ENCODE results near the gene FMNL2.

Gene FMNL2

DNA sequence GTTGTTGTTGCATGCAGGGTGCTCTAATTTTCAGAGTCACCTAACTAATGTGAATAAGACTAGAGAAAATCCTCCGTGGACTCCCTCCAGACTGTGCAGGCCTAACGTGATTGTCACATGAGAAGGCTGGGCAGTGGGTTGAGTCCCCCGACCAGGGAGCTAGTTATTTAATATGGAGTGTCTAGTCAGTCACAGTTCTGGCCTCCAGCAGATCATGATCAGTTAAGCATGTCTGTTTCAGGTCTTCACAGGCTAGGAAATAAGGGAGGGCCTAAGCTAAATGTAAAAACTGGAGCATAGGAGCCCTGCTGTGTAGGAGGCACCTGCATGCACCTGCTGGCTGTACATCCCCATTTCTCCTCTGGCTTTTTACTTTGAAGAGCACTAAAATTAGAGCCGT lies 295.5 kb downstream of the FMNL2 start:
- in situ Hi-C loops (cut with MboI; ENCODE audit: low sequenced_read_pairs), result loop anchor here (10.0 to 25.0 kb wide), 2 partner anchors 446 to 593 kb away; no protein-coding TSS in a partner anchor

- in situ Hi-C loops (cut with MboI; ENCODE audit: low sequenced_read_pairs), result loop anchor here (10.0 to 25.0 kb wide), 2 partner anchors 448 to 595 kb away; no protein-coding TSS in a partner anchor
These were observed 297.8 kb downstream of the FMNL2 start for GRCh38 chr2:152632736-152633135.

GRCh38 chr2:152635635-152636298 lies 300.8 kb downstream of the FMNL2 start:
- in situ Hi-C loops (cut with MboI; ENCODE audit: low sequenced_read_pairs), result loop anchor here (10.0 to 25.0 kb wide), 2 partner anchors 451 to 598 kb away; no protein-coding TSS in a partner anchor

DNA sequence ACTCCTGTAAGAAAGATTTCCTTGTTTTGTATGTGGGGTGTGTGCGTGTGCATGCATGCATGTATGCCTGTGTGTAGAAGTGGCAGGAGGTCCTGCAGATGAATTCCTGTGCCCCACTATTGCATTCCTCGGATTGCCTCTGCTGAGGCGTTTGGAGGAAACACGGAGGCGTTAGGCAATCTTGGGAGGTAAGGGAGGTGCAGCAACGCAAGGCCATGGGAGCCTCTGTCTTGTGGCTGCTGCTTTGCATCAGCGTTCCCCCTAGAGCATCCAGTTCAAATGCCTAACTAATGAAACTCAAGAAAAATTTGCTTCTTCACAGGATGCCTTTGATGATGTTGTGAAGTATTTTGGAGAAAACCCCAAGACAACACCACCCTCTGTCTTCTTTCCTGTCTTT lies 302.3 kb downstream of the FMNL2 start:
- in situ Hi-C loops (cut with MboI; ENCODE audit: low sequenced_read_pairs), result loop anchor here (10.0 to 25.0 kb wide), 2 partner anchors 452 to 600 kb away; no protein-coding TSS in a partner anchor

- in situ Hi-C loops (cut with MboI; ENCODE audit: low sequenced_read_pairs), result loop anchor here (10.0 to 25.0 kb wide), 2 partner anchors 453 to 601 kb away; no protein-coding TSS in a partner anchor
These were observed 303.1 kb downstream of the FMNL2 start for GRCh38 chr2:152638056-152638455.

DNA sequence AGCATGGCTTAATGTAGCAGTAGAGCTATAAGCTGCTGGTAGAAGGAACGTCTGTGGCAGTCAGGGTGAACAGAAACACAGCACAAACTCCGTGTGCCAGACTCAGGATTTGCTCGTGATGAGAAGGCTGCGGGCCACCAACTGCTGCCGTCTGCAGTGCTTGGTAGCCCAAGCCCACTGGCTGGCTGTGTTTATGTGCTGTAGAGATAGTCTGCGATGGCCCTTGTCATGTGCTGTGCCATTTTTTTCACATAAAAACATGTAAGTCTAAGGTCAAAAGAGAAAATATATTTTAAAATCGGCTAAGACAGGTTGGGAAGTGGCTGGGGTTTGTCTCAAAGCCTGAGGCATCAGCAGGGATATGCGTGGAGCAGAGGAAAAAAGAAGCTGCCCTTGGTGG lies 303.6 kb downstream of the FMNL2 start:
- in situ Hi-C loops (cut with MboI; ENCODE audit: low sequenced_read_pairs), result loop anchor here (10.0 to 25.0 kb wide), 2 partner anchors 454 to 601 kb away; no protein-coding TSS in a partner anchor

- in situ Hi-C loops (cut with MboI; ENCODE audit: low sequenced_read_pairs), result loop anchor here (25.0 kb wide), 1 partner anchor 607 kb away; no protein-coding TSS in a partner anchor
These were observed 309.4 kb downstream of the FMNL2 start for GRCh38 chr2:152644189-152644873.

DNA sequence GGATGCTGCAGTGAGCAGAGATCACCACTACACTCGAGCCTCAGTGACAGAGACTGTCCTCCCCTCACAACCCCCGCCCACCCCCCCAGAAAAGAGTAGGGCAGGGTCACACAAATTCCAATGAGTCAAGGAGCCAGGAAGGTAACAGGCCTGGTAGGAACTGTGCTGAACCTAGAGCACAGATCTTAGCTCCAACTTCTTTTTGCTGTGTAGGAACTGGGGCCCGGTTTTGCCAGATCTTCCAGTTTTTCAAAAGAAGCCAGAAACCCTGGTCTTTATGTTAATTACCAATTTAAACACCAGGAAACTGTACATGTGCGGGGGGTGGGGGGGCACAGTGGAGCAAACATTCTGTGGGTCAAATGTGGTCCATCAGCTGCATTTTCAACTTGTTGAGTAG lies 311.3 kb downstream of the FMNL2 start:
- in situ Hi-C loops (cut with MboI; ENCODE audit: low sequenced_read_pairs), result loop anchor here (25.0 kb wide), 1 partner anchor 609 kb away; no protein-coding TSS in a partner anchor

GRCh38 chr2:152646775-152647174 lies 311.8 kb downstream of the FMNL2 start:
- in situ Hi-C loops (cut with MboI; ENCODE audit: low sequenced_read_pairs), result loop anchor here (25.0 kb wide), 1 partner anchor 609 kb away; no protein-coding TSS in a partner anchor

DNA sequence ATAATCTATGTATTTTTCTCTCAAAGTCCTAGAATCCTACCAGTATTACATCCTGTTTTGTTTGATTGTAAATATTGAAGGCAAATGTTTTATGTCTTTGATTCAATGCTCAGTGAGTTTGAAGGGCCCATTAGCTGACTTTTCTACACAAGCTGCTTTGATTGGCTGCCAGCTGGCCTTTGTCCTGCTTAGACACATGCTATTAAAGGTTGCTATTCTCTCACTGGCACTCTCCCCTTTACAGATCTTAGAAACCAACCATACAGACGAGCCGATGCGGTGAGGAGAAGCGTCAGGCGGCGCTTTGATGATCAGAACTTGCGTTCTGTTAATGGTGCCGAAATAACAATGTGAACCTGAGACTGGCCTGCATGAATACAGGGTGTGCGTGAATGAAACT lies 312.6 kb downstream of the FMNL2 start:
- in situ Hi-C loops (cut with MboI; ENCODE audit: low sequenced_read_pairs), result loop anchor here (25.0 kb wide), 1 partner anchor 610 kb away; no protein-coding TSS in a partner anchor

DNA sequence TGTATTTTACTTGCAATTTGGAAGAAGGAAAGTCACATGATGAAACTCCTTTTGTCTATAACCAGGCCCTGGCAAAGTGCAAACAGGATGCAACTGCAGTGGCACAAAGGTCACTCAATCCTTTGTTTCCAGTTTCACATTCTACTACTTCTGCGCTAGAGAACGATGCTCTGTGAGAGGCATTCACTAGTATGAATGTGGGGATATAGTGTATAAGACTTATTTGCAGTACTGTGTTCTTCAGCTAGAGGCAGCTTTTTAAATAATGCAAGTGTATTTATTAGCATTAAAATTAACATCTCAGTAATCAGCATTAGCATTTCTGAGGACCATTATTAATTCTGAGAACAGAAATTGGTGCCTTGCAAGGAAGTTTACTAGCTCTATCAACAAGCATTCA lies 313.4 kb downstream of the FMNL2 start:
- in situ Hi-C loops (cut with MboI; ENCODE audit: low sequenced_read_pairs), result loop anchor here (25.0 kb wide), 1 partner anchor 611 kb away; no protein-coding TSS in a partner anchor

DNA sequence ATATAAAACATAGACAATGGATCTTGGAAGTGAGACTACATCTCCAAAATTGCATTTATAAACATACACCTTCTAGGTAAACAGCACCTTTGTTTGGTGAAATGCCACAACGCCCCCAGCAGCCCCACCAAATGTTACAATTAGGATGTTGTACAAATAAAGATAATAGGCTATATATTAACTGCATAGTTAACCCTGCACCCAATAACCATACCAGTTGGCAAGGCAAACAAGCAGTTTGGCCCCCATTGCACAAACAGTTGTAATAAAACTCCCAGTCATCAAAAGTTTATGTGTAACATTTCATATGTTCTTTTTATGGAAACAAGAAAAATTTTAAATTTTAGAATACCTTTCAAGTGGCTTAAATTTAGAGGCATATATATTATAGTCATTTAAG lies 315.0 kb downstream of the FMNL2 start:
- in situ Hi-C loops (cut with MboI; ENCODE audit: low sequenced_read_pairs), result loop anchor here (25.0 kb wide), 1 partner anchor 613 kb away; no protein-coding TSS in a partner anchor

GRCh38 chr2:152650768-152651371 lies 315.9 kb downstream of the FMNL2 start:
- in situ Hi-C loops (cut with MboI; ENCODE audit: low sequenced_read_pairs), result no loop called here

DNA sequence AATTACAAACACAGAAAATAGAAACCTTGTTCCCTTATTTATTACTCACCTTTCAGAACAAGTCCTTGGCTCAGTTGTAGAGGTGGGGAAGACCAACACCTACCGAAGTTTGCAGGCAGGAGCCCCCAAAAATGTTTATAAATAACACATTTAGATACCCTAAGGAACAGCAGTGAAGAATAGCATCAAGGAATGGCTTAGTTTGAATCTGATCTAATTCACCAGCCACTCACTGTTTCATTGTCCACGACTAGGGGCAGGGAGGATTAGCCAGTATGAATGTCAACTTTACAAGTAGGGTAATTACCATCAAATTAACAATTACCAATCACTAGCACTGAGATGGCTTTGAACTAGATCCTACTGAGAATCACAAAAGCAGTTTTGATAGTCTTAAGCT lies 316.9 kb downstream of the FMNL2 start:
- in situ Hi-C loops (cut with MboI; ENCODE audit: low sequenced_read_pairs), result no loop called here

DNA sequence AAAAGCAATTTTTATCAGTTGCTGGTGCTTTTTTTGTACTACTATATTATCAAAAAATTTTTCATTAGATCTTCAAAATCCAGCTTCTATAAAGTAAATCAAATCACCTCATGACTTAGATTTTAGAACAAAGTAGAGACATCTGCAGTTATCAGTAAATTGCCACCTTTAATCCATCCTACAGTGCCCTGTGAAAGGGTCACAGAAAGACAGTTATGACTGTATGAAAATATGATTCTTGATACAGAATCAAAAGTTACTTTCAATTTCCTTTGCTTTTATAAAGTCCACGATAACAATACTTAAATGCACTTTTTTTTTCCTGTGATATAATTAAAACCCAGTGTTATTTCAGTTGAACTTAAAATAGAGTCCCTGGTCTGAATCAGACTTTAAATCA lies 320.9 kb downstream of the FMNL2 start:
- in situ Hi-C loops (cut with MboI; ENCODE audit: low sequenced_read_pairs), result no loop called here

GRCh38 chr2:152657043-152657442 lies 322.1 kb downstream of the FMNL2 start:
- in situ Hi-C loops (cut with MboI; ENCODE audit: low sequenced_read_pairs), result no loop called here

GRCh38 chr2:152658221-152658620 lies 323.2 kb downstream of the FMNL2 start:
- in situ Hi-C loops (cut with MboI; ENCODE audit: low sequenced_read_pairs), result no loop called here

DNA sequence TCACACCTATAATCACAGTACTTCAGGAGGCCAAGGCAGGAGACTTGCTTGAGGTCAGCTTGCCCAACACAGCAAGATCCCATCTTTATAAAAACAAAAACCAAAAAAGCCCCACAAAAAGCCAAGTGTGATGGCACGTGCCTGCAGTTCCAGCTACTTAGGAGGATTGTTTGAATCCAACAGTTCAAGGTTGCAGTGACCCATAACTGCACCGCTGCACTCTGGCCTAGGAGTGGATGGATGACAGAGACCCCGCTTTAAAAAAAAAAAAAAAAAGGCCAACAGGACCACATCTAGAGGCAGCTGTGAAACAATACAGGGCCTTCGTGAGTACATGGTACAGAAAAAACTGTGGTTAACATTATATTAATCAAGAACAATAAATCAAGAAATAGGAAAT lies 326.1 kb downstream of the FMNL2 start:
- in situ Hi-C loops (cut with MboI; ENCODE audit: low sequenced_read_pairs), result no loop called here

DNA sequence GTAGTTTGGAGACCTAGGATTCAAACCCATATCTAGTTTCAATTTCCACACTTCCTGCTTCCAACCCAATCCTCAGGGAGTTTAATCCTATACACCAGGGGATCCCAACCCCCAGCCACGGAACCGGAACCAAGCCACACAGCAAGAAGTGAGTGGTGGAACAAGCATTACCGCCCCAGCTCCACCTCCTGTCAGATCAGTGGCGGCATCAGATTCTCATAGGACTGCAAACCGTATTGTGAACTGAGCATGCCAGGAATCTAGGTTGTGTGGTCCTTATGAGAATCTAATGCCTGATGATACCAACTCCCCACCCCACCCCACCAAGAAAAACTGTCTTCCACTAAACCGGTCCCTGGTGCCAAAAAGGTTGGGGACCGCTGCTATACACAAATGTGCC lies 329.8 kb downstream of the FMNL2 start:
- in situ Hi-C loops (cut with MboI; ENCODE audit: low sequenced_read_pairs), result no loop called here

- in situ Hi-C loops (cut with MboI; ENCODE audit: low sequenced_read_pairs), result no loop called here
These were observed 339.4 kb downstream of the FMNL2 start for GRCh38 chr2:152674334-152674733.

DNA sequence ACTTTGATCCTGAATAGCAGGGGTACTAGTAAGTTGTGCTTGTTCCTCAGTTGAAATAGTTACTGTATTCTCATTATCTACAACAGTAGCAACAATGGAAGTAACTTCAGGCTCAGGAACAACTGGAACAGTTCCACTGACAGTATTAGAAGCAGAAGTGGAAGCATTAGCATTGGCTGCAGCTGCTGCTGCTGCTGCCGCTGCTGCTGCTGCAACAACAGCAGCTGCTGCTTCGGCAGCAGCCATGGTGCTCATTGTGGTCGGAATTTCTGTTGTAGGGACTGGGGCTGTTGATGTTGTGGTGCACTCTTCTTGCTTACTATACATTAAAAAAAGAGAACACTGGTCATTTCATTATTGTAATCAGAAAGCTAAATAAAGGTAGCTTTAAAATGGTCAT lies 341.5 kb downstream of the FMNL2 start:
- in situ Hi-C loops (cut with MboI; ENCODE audit: low sequenced_read_pairs), result no loop called here

Data from HL-60/S4 treated with retinoic acid at 250 ng/mL for 4 days and 3 days (cell line).